H1 (cell line): ENCODE results near the gene PDE8A. TPM values are rescaled to one million over a fixed set of nuclear protein-coding genes. Genes with fewer than 3 reads are reported as not detected.

Source experiments
- CTCF ChIA-PET: fragments of 300-600 bp; sonication (Branson Sonifier 250); formaldehyde crosslinking; loops from one replicate; lab custom pipeline; 2021; ENCODE audit not compliant: partially characterized antibody; lab: Charles Lee
- POLR2A ChIA-PET: fragments of 300-600 bp; sonication (Branson Sonifier 250); formaldehyde crosslinking; loops from one replicate; lab custom pipeline; 2021; ENCODE audit warnings: inconsistent platforms; ENCODE audit not compliant: partially characterized antibody; lab: Charles Lee
- DNase-seq, 2 experiments: peaks; one replicate each; pipeline versions ENCODE4 v3.0.0 to v3.0.0-alpha.2; 2010 to 2022; ENCODE audit warnings: low spot score in 2 of 2, low read depth in 1 of 2, mixed read lengths in 1 of 2
- FAIRE-seq: peaks from 2 replicates; lab custom pipeline; 2011; peaks lifted over from hg19 to GRCh38; lab: Jason Lieb, UNC
- H2AFZ ChIP-seq: 2 replicates; pipeline ENCODE4 v1.8.1; 2012; ENCODE audit warnings: low read length, inconsistent platforms
- H2AK5ac ChIP-seq: 2 replicates; pipeline ENCODE4 v1.6.1; 2013; ENCODE audit warnings: low read depth, low read length
- H2BK120ac ChIP-seq: replicated peaks from 2 replicates; pipeline ENCODE3; 2013; ENCODE audit warnings: low read depth, low read length, inconsistent platforms
- H2BK12ac ChIP-seq: 2 replicates; pipeline ENCODE4 v1.6.1; 2013; ENCODE audit warnings: low read depth, low read length
- H2BK15ac ChIP-seq: 2 replicates; pipeline ENCODE4 v1.6.1; 2013; ENCODE audit warnings: low read length
- H2BK20ac ChIP-seq: 2 replicates; pipeline ENCODE4 v1.6.1; 2013; ENCODE audit warnings: low read length
- H2BK5ac ChIP-seq: 2 replicates; pipeline ENCODE4 v1.6.1; 2013; ENCODE audit warnings: low read depth, low read length
- H3K14ac ChIP-seq: 2 replicates; pipeline ENCODE4 v1.6.1; 2013; ENCODE audit warnings: inconsistent platforms; ENCODE audit not compliant: insufficient read length
- H3K18ac ChIP-seq: 2 replicates; pipeline ENCODE4 v1.6.1; 2013; ENCODE audit warnings: low read length; ENCODE audit errors: extremely low read depth
- H3K23ac ChIP-seq: 2 replicates; pipeline ENCODE4 v1.6.1; 2013; ENCODE audit warnings: inconsistent platforms; ENCODE audit not compliant: insufficient read length
- H3K23me2 ChIP-seq: 2 replicates; pipeline ENCODE4 v1.6.1; 2013; ENCODE audit warnings: low read depth, low read length
- H3K27ac ChIP-seq: 2 replicates; pipeline ENCODE4 v1.6.1; 2011; ENCODE audit warnings: low read depth, low read length, inconsistent platforms
- H3K27me3 ChIP-seq, 4 experiments: replicated peaks in 1 of 4; 1 replicate in 1 of 4; 2 replicates in 3 of 4; pipeline versions ENCODE4 v1.6.1 to v1.8.1; 2011 to 2013; ENCODE audit warnings: low read length in 3 of 4, mild to moderate bottlenecking in 3 of 4, inconsistent platforms in 2 of 4, mixed read lengths in 2 of 4, moderate library complexity in 1 of 4; ENCODE audit not compliant: control insufficient read depth in 3 of 4, insufficient read depth in 3 of 4; ENCODE audit errors: extremely low read depth in 1 of 4
- H3K36me3 ChIP-seq, 4 experiments: 2 replicates each; pipeline versions ENCODE4 v1.6.1 to v1.8.1; 2011 to 2013; ENCODE audit warnings: mild to moderate bottlenecking in 4 of 4, low read length in 3 of 4, moderate library complexity in 2 of 4, control low read depth in 1 of 4, inconsistent platforms in 1 of 4; ENCODE audit not compliant: insufficient read depth in 4 of 4, control insufficient read depth in 2 of 4
- H3K4ac ChIP-seq: replicated peaks from 2 replicates; pipeline ENCODE3; 2013; ENCODE audit warnings: low read length, low read depth, mixed read lengths, inconsistent platforms; ENCODE audit not compliant: insufficient read length
- H3K4me1 ChIP-seq, 4 experiments: replicated peaks in 1 of 4; 1 replicate in 1 of 4; 2 replicates in 3 of 4; pipeline versions ENCODE4 v1.6.1 to v1.8.1; 2011 to 2013; ENCODE audit warnings: low read length in 3 of 4, inconsistent platforms in 2 of 4, mixed read lengths in 1 of 4; ENCODE audit not compliant: insufficient read depth in 4 of 4, control insufficient read depth in 3 of 4
- H3K4me2 ChIP-seq, 2 experiments: 2 replicates each; pipeline versions ENCODE4 v1.6.1 to v1.8.1; 2011 to 2013; ENCODE audit warnings: low read depth in 2 of 2, low read length in 2 of 2, control low read depth in 1 of 2, inconsistent platforms in 1 of 2, mild to moderate bottlenecking in 1 of 2; ENCODE audit not compliant: insufficient read depth in 1 of 2
- H3K4me3 ChIP-seq, 4 experiments: fragments of 200-600, 300-600 bp in 1 of 4; sonication (generic), shearing (Covaris generic), sonication (Bioruptor Twin) in 1 of 4; 2 replicates each; pipeline versions ENCODE4 v1.5.1 to v1.8.1; 2011 to 2016; ENCODE audit warnings: low read length in 4 of 4, low read depth in 3 of 4, control low read depth in 2 of 4, inconsistent platforms in 2 of 4, mild to moderate bottlenecking in 2 of 4, mixed read lengths in 1 of 4, moderate library complexity in 1 of 4; ENCODE audit not compliant: insufficient read depth in 2 of 4; ENCODE audit errors: extremely low read depth in 1 of 4
- H3K56ac ChIP-seq: replicated peaks from 2 replicates; pipeline ENCODE3; 2013; ENCODE audit warnings: low read depth, mild to moderate bottlenecking, mixed read lengths, low read length, inconsistent platforms; ENCODE audit not compliant: insufficient read length
- H3K79me1 ChIP-seq: 2 replicates; pipeline ENCODE4 v1.6.1; 2013; ENCODE audit warnings: low read depth, low read length, control low read depth
- H3K79me2 ChIP-seq, 2 experiments: 2 replicates each; pipeline versions ENCODE4 v1.6.1 to v1.8.1; 2012 to 2013; ENCODE audit warnings: low read length in 2 of 2, mild to moderate bottlenecking in 2 of 2, inconsistent platforms in 1 of 2; ENCODE audit not compliant: insufficient read depth in 2 of 2, control insufficient read depth in 1 of 2
- H3K9ac ChIP-seq, 4 experiments: replicated peaks in 1 of 4; 1 replicate in 1 of 4; 2 replicates in 3 of 4; pipeline versions ENCODE4 v1.6.1 to v1.8.1; 2011 to 2013; ENCODE audit warnings: low read depth in 3 of 4, low read length in 3 of 4, control low read depth in 2 of 4, mild to moderate bottlenecking in 2 of 4, moderate library complexity in 2 of 4, inconsistent platforms in 1 of 4; ENCODE audit errors: extremely low read depth in 1 of 4
- H3K9me3 ChIP-seq, 2 experiments: 2 replicates each; pipeline versions ENCODE4 v1.6.1 to v1.8.1; 2012 to 2013; ENCODE audit warnings: mild to moderate bottlenecking in 2 of 2, moderate library complexity in 2 of 2, control low read depth in 1 of 2, inconsistent platforms in 1 of 2, low read depth in 1 of 2, low read length in 1 of 2, mixed read lengths in 1 of 2; ENCODE audit not compliant: insufficient read depth in 2 of 2
- H4K20me1 ChIP-seq, 2 experiments: replicated peaks in 1 of 2; 2 replicates each; pipeline versions ENCODE3 to v1.8.1; 2011 to 2013; ENCODE audit warnings: inconsistent platforms in 2 of 2, low read length in 2 of 2, mild to moderate bottlenecking in 1 of 2; ENCODE audit not compliant: insufficient read depth in 2 of 2, control insufficient read depth in 1 of 2
- H4K5ac ChIP-seq: 2 replicates; pipeline ENCODE4 v1.6.1; 2013; ENCODE audit warnings: low read length, low read depth, mixed read lengths, inconsistent platforms; ENCODE audit not compliant: insufficient read length
- H4K8ac ChIP-seq: 2 replicates; pipeline ENCODE4 v1.8.0; 2013; ENCODE audit warnings: mild to moderate bottlenecking, moderate library complexity, low read length, inconsistent platforms; ENCODE audit not compliant: insufficient read depth; ENCODE audit errors: extremely low read depth
- H4K91ac ChIP-seq: replicated peaks from 2 replicates; pipeline ENCODE3; 2013; ENCODE audit warnings: low read length, mixed read lengths, inconsistent platforms; ENCODE audit not compliant: insufficient read length
- JUND ChIP-seq: IDR thresholded peaks from 2 replicates; pipeline ENCODE4 v1.6.1; 2011; ENCODE audit warnings: mild to moderate bottlenecking, improper control_type of control experiment, low read length
- SUZ12 ChIP-seq: fragments of 200-600 bp; sonication (generic); IDR thresholded peaks from 2 replicates; pipeline ENCODE4 v1.6.1; 2012; ENCODE audit warnings: mild to moderate bottlenecking, inconsistent platforms, low read length, moderate library complexity, mixed read lengths
- WGBS, 2 experiments: shearing (Covaris generic) in 1 of 2; methylation state at CpG; one replicate each; pipeline versions ENCODE4 v1.1.6 to v1.1.7; 2013 to 2015; ENCODE audit warnings: low lambda C conversion rate in 2 of 2, mixed read lengths in 2 of 2, inconsistent platforms in 1 of 2, low coverage in 1 of 2, missing lambda C conversion rate in 1 of 2; ENCODE audit not compliant: insufficient replicate concordance in 2 of 2, insufficient coverage in 1 of 2, insufficient read length in 1 of 2; ENCODE audit errors: extremely low coverage in 1 of 2, missing lambda C conversion rate in 1 of 2; 5-methylcytosine and 5-hydroxymethylcytosine counted together
- polyA plus RNA-seq, 7 experiments: library from polyadenylated mRNA; depleted of rRNA in 3 of 7; stranded (reverse) in 5 of 7; unstranded in 2 of 7; fragments of >200 nt in 5 of 7; fragments of 200-250 nt in 2 of 7; gene quantifications; 1 replicate in 5 of 7; 2 replicates in 1 of 7; 4 replicates in 1 of 7; pipeline versions ENCODE4 v1.2.1 to v1.2.3, GENCODE V29; 2011 to 2013; ENCODE audit warnings: missing spikeins in 2 of 7, mixed read lengths in 2 of 7
- total RNA-seq: library from RNA; stranded (reverse); fragmentation: NEBNext Ultra II Directional; extraction: Animal tissue kit (Norgen Biotek cat#: 25700); gene quantifications from 2 replicates; pipeline ENCODE4 v1.2.1, GENCODE V29; 2021

PDE8A gene
- total and polyA plus RNA-seq, 2 of the 8 experiments (the other 6 are each of a cell fraction or from before 2014, with no cell fraction given) = 6.9 to 7.8 TPM

GRCh38 chr15:85125056-85125661, 143.5 kb downstream of the PDE8A start:
- Histone ChIP-seq H3K36me3 (no peaks in the 10 kb centered on the region; a peak in 2 of 8 replicates), H2AFZ (no peak overlapping the region), H2BK120ac (no peak overlapping the region), H3K79me2 (no peaks in the 10 kb centered on the region), H3K23me2 (no peaks in the 10 kb centered on the region), H3K9ac (no peak overlapping the region), H2BK20ac (no peak overlapping the region), H3K27me3 (no peaks in the 10 kb centered on the region), H4K8ac (no peak overlapping the region), H2AK5ac (no peak overlapping the region), H3K23ac (no peak overlapping the region), H3K4ac (no peak overlapping the region), H2BK12ac (no peak overlapping the region), H2BK5ac (no peak overlapping the region), H3K27ac (no peak overlapping the region), H4K20me1 (no peaks in the 10 kb centered on the region), H3K9me3 (no peaks in the 10 kb centered on the region), H2BK15ac (no peak overlapping the region), H3K4me2 (0 out of 4 replicates have a peak overlapping the region, but pooled peaks of 1 of the 2 experiments have one; percentile 21), H3K79me1 (no peaks in the 10 kb centered on the region), H3K4me1 (peaks cover 0 to 3% (median 1%) of the 10 kb centered on the region in 4 experiments; a peak in 2 of 7 replicates), H4K5ac (no peak overlapping the region), H3K56ac (no peak overlapping the region), H3K18ac (no peak overlapping the region), H4K91ac (no peak overlapping the region), H3K4me3 (no peak overlapping the region), H3K14ac (no peak overlapping the region)
- DNase-seq (no peak), FAIRE-seq (no peak)
- WGBS, 2 experiments = 72% methylated on average over 4 of the region's 4 CpGs; no CpG with 5 or more reads in 1 of the 2 experiments
- TF ChIP-seq SUZ12 = no peak
- peak; percentile 91 for TF ChIP-seq JUND
- ChIA-PET POLR2A (interaction anchor here (1.3 kb wide), 1 partner anchor 19 kb away, joined by 3 read pairs; no protein-coding TSS in a partner anchor), CTCF (interaction anchor here (1.0 to 2.3 kb wide), 2 partner anchors 11 to 18 kb away, joined by 4 to 7 read pairs; no protein-coding TSS in a partner anchor)
